IMR-90 (cell line): ENCODE results near the gene CCL20. TPM values are rescaled to one million over a fixed set of nuclear protein-coding genes. Genes with fewer than 3 reads are reported as not detected.

Experiments
- ATAC-seq: fragments of 200-7000 bp; cut with Tn5 transposase; 2 replicates; pipeline ENCODE4 v1.9.1; 2020; ENCODE audit warnings: low read depth, mild to moderate bottlenecking, moderate library complexity
- BruUV-seq: library from RNA; stranded (reverse); fragments of 400-500 nt; replicated peaks from 2 replicates; lab custom pipeline; 2021; lab: Mats Ljungman, UMichigan
- CTCF ChIA-PET: fragments of 300-600 bp; formaldehyde crosslinking; extraction: SDS; loops from one replicate; lab custom pipeline; 2021; ENCODE audit warnings: antibody characterized with exemption; lab: Yijun Ruan, JAX
- POLR2A ChIA-PET: fragments of 300-600 bp; sonication (Branson Sonifier 250); formaldehyde crosslinking; loops from one replicate; lab custom pipeline; 2022; ENCODE audit warnings: antibody characterized with exemption; ENCODE audit not compliant: unreplicated experiment; lab: Charles Lee
- DNase-seq: peaks from one replicate; pipeline ENCODE4 v3.0.0; 2013
- H2AFZ ChIP-seq: replicated peaks from 2 replicates; pipeline ENCODE3; 2013; ENCODE audit warnings: low read length, mild to moderate bottlenecking; ENCODE audit not compliant: poor library complexity
- H2AK5ac ChIP-seq: 2 replicates; pipeline ENCODE4 v1.6.1; 2013; ENCODE audit warnings: low read depth, low read length, inconsistent platforms
- H2AK9ac ChIP-seq: replicated peaks from 2 replicates; pipeline ENCODE3; 2013; ENCODE audit warnings: mild to moderate bottlenecking, low read depth, low read length, moderate library complexity; ENCODE audit not compliant: poor library complexity
- H2BK120ac ChIP-seq: 2 replicates; pipeline ENCODE4 v1.6.1; 2013; ENCODE audit warnings: low read depth, low read length, inconsistent platforms
- H2BK15ac ChIP-seq: 3 replicates; pipeline ENCODE4 v1.6.1; 2013; ENCODE audit warnings: low read depth, low read length, inconsistent platforms
- H2BK20ac ChIP-seq: 2 replicates; pipeline ENCODE4 v1.6.1; 2013; ENCODE audit warnings: low read depth, mild to moderate bottlenecking, inconsistent platforms, low read length, moderate library complexity
- H2BK5ac ChIP-seq: 2 replicates; pipeline ENCODE4 v1.6.1; 2013; ENCODE audit warnings: mild to moderate bottlenecking, low read depth, low read length, inconsistent platforms; ENCODE audit not compliant: poor library complexity, severe bottlenecking
- H3K14ac ChIP-seq: replicated peaks from 2 replicates; pipeline ENCODE4 v1.6.1; 2013; ENCODE audit warnings: low read depth, low read length, inconsistent platforms
- H3K18ac ChIP-seq: 2 replicates; pipeline ENCODE4 v1.6.1; 2013; ENCODE audit warnings: low read depth, low read length, control low read depth
- H3K23ac ChIP-seq: 2 replicates; pipeline ENCODE4 v1.6.1; 2013; ENCODE audit warnings: low read depth, low read length, inconsistent platforms
- H3K27ac ChIP-seq: 2 replicates; pipeline ENCODE4 v1.5.1; 2013; ENCODE audit warnings: mild to moderate bottlenecking, control low read depth, low read length; ENCODE audit not compliant: insufficient read depth
- H3K27me3 ChIP-seq: 2 replicates; pipeline ENCODE4 v1.6.1; 2013; ENCODE audit warnings: low read length; ENCODE audit not compliant: control insufficient read depth, insufficient read depth
- H3K36me3 ChIP-seq: 2 replicates; pipeline ENCODE4 v1.6.1; 2013; ENCODE audit warnings: low read length, mixed read lengths; ENCODE audit not compliant: control insufficient read depth, insufficient read depth
- H3K4ac ChIP-seq: 2 replicates; pipeline ENCODE4 v1.6.1; 2013; ENCODE audit warnings: low read depth, low read length, inconsistent platforms
- H3K4me1 ChIP-seq: 2 replicates; pipeline ENCODE4 v1.6.1; 2013; ENCODE audit warnings: low read length, mixed read lengths; ENCODE audit not compliant: control insufficient read depth, insufficient read depth
- H3K4me2 ChIP-seq: 2 replicates; pipeline ENCODE4 v1.6.1; 2013; ENCODE audit warnings: low read depth, mild to moderate bottlenecking, control low read depth, low read length, moderate library complexity
- H3K4me3 ChIP-seq: 2 replicates; pipeline ENCODE4 v1.5.1; 2013; ENCODE audit warnings: low read depth, mild to moderate bottlenecking, control low read depth, low read length, moderate library complexity; ENCODE audit not compliant: insufficient read depth
- H3K56ac ChIP-seq: 2 replicates; pipeline ENCODE4 v1.6.1; 2013; ENCODE audit warnings: low read length, inconsistent platforms; ENCODE audit not compliant: insufficient read depth; ENCODE audit errors: extremely low read depth
- H3K79me1 ChIP-seq, 2 experiments: 2 replicates each; pipeline ENCODE4 v1.6.1; 2013; ENCODE audit warnings: low read length in 2 of 2, inconsistent platforms in 1 of 2, low read depth in 1 of 2
- H3K9ac ChIP-seq: 2 replicates; pipeline ENCODE4 v1.6.1; 2013; ENCODE audit warnings: low read depth, low read length, control low read depth
- H3K9me1 ChIP-seq: 2 replicates; pipeline ENCODE4 v1.6.1; 2013; ENCODE audit warnings: low read length, inconsistent platforms; ENCODE audit not compliant: insufficient read depth
- H3K9me3 ChIP-seq: 2 replicates; pipeline ENCODE4 v1.6.1; 2013; ENCODE audit warnings: low read length; ENCODE audit not compliant: control insufficient read depth, insufficient read depth
- H4K20me1 ChIP-seq: 2 replicates; pipeline ENCODE4 v1.6.1; 2013; ENCODE audit warnings: low read length, inconsistent platforms; ENCODE audit not compliant: insufficient read depth
- H4K5ac ChIP-seq: 2 replicates; pipeline ENCODE4 v1.6.1; 2013; ENCODE audit warnings: mild to moderate bottlenecking, low read depth, low read length, control low read depth
- H4K8ac ChIP-seq, 2 experiments: 2 replicates each; pipeline ENCODE4 v1.6.1; 2013; ENCODE audit warnings: low read depth in 2 of 2, low read length in 2 of 2, control low read depth in 1 of 2, inconsistent platforms in 1 of 2
- H4K91ac ChIP-seq: 2 replicates; pipeline ENCODE4 v1.6.1; 2013; ENCODE audit warnings: low read depth, low read length, inconsistent platforms; ENCODE audit not compliant: insufficient read depth
- FOS ChIP-seq: fragments of 150-350 bp; IDR thresholded peaks from 2 replicates; pipeline ENCODE4 v1.6.1; 2016; ENCODE audit warnings: low read depth, low read length
- MAFK ChIP-seq: IDR thresholded peaks from 2 replicates; pipeline ENCODE4 v1.6.1; 2012; ENCODE audit warnings: low read depth, low read length, improper control_type of control experiment
- MAZ ChIP-seq: IDR thresholded peaks from 2 replicates; pipeline ENCODE4 v1.6.1; 2012; ENCODE audit warnings: low read depth, mild to moderate bottlenecking, low read length, improper control_type of control experiment, moderate library complexity, borderline replicate concordance
- MXI1 ChIP-seq: IDR thresholded peaks from 2 replicates; pipeline ENCODE4 v1.6.1; 2012; ENCODE audit warnings: low read depth, mild to moderate bottlenecking, low read length, moderate library complexity, borderline replicate concordance
- NFE2L2 ChIP-seq: fragments of 150-350 bp; IDR thresholded peaks from 2 replicates; pipeline ENCODE4 v1.6.1; 2016; ENCODE audit warnings: low read depth, mild to moderate bottlenecking, low read length
- POLR2A ChIP-seq: IDR thresholded peaks from 2 replicates; pipeline ENCODE4 v1.6.1; 2012; ENCODE audit warnings: mild to moderate bottlenecking, low read depth, low read length
- RAD21 ChIP-seq: IDR thresholded peaks from 2 replicates; pipeline ENCODE4 v1.6.1; 2012; ENCODE audit warnings: low read length, improper control_type of control experiment
- RCOR1 ChIP-seq: IDR thresholded peaks from 2 replicates; pipeline ENCODE4 v1.6.1; 2012; ENCODE audit warnings: mild to moderate bottlenecking, low read length, improper control_type of control experiment; ENCODE audit not compliant: insufficient replicate concordance
- RFX5 ChIP-seq: IDR thresholded peaks from 2 replicates; pipeline ENCODE4 v1.8.0; 2012; ENCODE audit warnings: low read depth, mild to moderate bottlenecking, low read length, moderate library complexity
- SMC3 ChIP-seq: fragments of 150-350 bp; IDR thresholded peaks from 2 replicates; pipeline ENCODE4 v1.6.1; 2016; ENCODE audit warnings: low read depth, mild to moderate bottlenecking, antibody characterized with exemption, low read length, moderate library complexity
- WGBS, 2 experiments: methylation state at CpG; one replicate each; pipeline versions ENCODE4 v1.1.5 to v1.1.7; 2013; ENCODE audit warnings: missing lambda C conversion rate in 2 of 2; ENCODE audit not compliant: insufficient read length in 1 of 2; ENCODE audit errors: extremely low coverage in 2 of 2; 5-methylcytosine and 5-hydroxymethylcytosine counted together
- dilution Hi-C: fragments of 300-500 bp; cut with HindIII; formaldehyde crosslinking; loops from one replicate; pipeline ENCODE4 v1.14.3; 2018; ENCODE audit warnings: low sequenced_read_pairs; ENCODE audit not compliant: unreplicated experiment
- in situ Hi-C: fragments of 300-500 bp; cut with MboI; formaldehyde crosslinking; loops from 3 replicates; pipeline ENCODE4 v1.14.3; 2019; ENCODE audit warnings: low sequenced_read_pairs, inconsistent platforms, mixed read lengths
- intact Hi-C: fragments of 100-400 bp; cut with micrococcal nuclease; formaldehyde crosslinking; loops from 2 replicates; pipeline ENCODE4 v1.10.0; 2022
- polyA plus RNA-seq, 3 experiments: library from polyadenylated mRNA; depleted of rRNA; stranded (reverse); fragments of >200 nt; gene quantifications; 2 replicates each; pipeline ENCODE4 v1.2.3, GENCODE V29; 2012; ENCODE audit warnings: low replicate concordance in 1 of 3
- total RNA-seq: library from RNA; depleted of rRNA; stranded (reverse); fragments of >200 nt; gene quantifications from 2 replicates; pipeline ENCODE4 v1.2.3, GENCODE V29; 2012
- TF ChIP-seq, protein P1 (sequence below): fragments of 150-350 bp; IDR thresholded peaks from 2 replicates; pipeline ENCODE4 v1.6.1; 2016; ENCODE audit warnings: low read depth, mild to moderate bottlenecking, low read length, moderate library complexity, borderline replicate concordance
- TF ChIP-seq, protein P2 (sequence below): conservative IDR thresholded peaks from 2 replicates; pipeline ENCODE4 v1.5.1; 2012; ENCODE audit warnings: mild to moderate bottlenecking, low read depth, low read length, improper control_type of control experiment
- TF ChIP-seq, protein P3 (sequence below): fragments of 150-350 bp; IDR thresholded peaks from 2 replicates; pipeline ENCODE4 v1.6.1; 2017; ENCODE audit warnings: mild to moderate bottlenecking, antibody characterized with exemption, low read length, low read depth

CCL20 gene
- total and polyA plus RNA-seq, 2 of the 4 experiments (the other 2 are of a cell fraction) = not detected

DNA sequence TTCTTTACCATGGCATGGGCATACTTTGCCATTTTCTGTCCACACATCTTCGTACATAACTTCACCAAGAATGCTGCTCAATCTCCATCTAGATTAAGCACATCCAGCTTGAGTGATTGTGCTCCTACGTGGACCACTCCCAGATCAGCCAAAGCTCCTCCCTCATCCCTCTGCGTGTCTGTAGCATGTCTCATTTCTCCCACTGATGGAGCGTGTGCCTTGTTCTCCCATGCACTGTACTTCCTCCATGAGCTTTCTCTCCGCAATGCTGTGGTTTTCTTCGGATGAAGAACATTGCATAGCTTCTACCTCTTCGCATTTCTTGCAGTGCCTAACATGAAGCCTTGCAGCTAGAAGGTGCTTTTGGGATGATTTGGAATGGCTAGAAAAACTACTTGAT lies 13.5 kb downstream of the CCL20 start:
- BruUV-seq = no TSS peak
- Histone ChIP-seq H2BK20ac (no peak overlapping the region), H3K4ac (no peak overlapping the region), H4K91ac (no peak overlapping the region), H2BK15ac (no peak overlapping the region), H3K27me3 (no peaks in the 10 kb centered on the region), H3K9me3 (no peaks in the 10 kb centered on the region), H4K20me1 (no peaks in the 10 kb centered on the region), H2AK9ac (no peak overlapping the region), H3K14ac (no peak overlapping the region), H3K27ac (no peak overlapping the region), H3K9ac (no peak overlapping the region), H3K4me1 (no peaks in the 10 kb centered on the region), H2AK5ac (no peak overlapping the region), H3K4me2 (no peak overlapping the region), H3K18ac (no peak overlapping the region), H2AFZ (no peak overlapping the region), H3K79me1 (no peaks in the 10 kb centered on the region), H2BK120ac (no peak overlapping the region), H4K5ac (no peak overlapping the region), H2BK5ac (no peak overlapping the region), H4K8ac (no peak overlapping the region), H3K36me3 (no peaks in the 10 kb centered on the region), H3K9me1 (no peaks in the 10 kb centered on the region; the same call in 1 of the 2 replicates), H3K56ac (no peak overlapping the region), H3K4me3 (no peak overlapping the region), H3K23ac (no peak overlapping the region)
- intact Hi-C loops (no loop called here), in situ Hi-C loops (no loop called here), dilution Hi-C loops (no loop called here)
- TF ChIP-seq MXI1 (no peak), RAD21 (no peak), FOS (no peak), MAFK (no peak), NFE2L2 (no peak), MAZ (no peak), SMC3 (no peak), RFX5 (no peak), POLR2A (no peak), RCOR1 (no peak)
- TF ChIP-seq, protein P1, sequence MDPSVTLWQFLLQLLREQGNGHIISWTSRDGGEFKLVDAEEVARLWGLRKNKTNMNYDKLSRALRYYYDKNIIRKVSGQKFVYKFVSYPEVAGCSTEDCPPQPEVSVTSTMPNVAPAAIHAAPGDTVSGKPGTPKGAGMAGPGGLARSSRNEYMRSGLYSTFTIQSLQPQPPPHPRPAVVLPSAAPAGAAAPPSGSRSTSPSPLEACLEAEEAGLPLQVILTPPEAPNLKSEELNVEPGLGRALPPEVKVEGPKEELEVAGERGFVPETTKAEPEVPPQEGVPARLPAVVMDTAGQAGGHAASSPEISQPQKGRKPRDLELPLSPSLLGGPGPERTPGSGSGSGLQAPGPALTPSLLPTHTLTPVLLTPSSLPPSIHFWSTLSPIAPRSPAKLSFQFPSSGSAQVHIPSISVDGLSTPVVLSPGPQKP = no peak
- TF ChIP-seq, protein P2, sequence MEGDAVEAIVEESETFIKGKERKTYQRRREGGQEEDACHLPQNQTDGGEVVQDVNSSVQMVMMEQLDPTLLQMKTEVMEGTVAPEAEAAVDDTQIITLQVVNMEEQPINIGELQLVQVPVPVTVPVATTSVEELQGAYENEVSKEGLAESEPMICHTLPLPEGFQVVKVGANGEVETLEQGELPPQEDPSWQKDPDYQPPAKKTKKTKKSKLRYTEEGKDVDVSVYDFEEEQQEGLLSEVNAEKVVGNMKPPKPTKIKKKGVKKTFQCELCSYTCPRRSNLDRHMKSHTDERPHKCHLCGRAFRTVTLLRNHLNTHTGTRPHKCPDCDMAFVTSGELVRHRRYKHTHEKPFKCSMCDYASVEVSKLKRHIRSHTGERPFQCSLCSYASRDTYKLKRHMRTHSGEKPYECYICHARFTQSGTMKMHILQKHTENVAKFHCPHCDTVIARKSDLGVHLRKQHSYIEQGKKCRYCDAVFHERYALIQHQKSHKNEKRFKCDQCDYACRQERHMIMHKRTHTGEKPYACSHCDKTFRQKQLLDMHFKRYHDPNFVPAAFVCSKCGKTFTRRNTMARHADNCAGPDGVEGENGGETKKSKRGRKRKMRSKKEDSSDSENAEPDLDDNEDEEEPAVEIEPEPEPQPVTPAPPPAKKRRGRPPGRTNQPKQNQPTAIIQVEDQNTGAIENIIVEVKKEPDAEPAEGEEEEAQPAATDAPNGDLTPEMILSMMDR = no peak
- TF ChIP-seq, protein P3, sequence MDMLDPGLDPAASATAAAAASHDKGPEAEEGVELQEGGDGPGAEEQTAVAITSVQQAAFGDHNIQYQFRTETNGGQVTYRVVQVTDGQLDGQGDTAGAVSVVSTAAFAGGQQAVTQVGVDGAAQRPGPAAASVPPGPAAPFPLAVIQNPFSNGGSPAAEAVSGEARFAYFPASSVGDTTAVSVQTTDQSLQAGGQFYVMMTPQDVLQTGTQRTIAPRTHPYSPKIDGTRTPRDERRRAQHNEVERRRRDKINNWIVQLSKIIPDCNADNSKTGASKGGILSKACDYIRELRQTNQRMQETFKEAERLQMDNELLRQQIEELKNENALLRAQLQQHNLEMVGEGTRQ = no peak
- CTCF ChIA-PET = no interaction called here
- WGBS, 2 experiments = 73% methylated on average over 3 of the region's 7 CpGs; no CpG with 5 or more reads in 1 of the 2 experiments
- POLR2A ChIA-PET = no interaction called here
- ATAC-seq (no peak), DNase-seq (no peak)
